Body of pancreas (tissue), 4 donors: ENCODE results near the gene NT5C.
"Not testable (repeated sequence)": the region's sequence is repeated elsewhere in the genome, so short reads cannot be mapped to it uniquely, and the experiment has no call there.

Experiments used
- POLR2A ChIP-seq, 3 donors: fragments of 450-650 bp; IDR thresholded peaks; one replicate each; pipeline ENCODE4 v1.6.1; 2016; ENCODE audit warnings: antibody characterized with exemption in 3 of 3, mild to moderate bottlenecking in 2 of 3
- TF ChIP-seq, protein P1 (sequence below), 7 experiments: fragments of 450-650 bp in 4 of 7; fragments of 200-600 bp in 3 of 7; sonication (generic) in 3 of 7; IDR thresholded peaks; one replicate each; pipeline ENCODE4 v1.5.1; 2016 to 2019; ENCODE audit warnings: antibody characterized with exemption in 7 of 7

GRCh38 chr17:75132018-75133000 lies 767 bp upstream of the NT5C start:
- TF ChIP-seq, protein P1, sequence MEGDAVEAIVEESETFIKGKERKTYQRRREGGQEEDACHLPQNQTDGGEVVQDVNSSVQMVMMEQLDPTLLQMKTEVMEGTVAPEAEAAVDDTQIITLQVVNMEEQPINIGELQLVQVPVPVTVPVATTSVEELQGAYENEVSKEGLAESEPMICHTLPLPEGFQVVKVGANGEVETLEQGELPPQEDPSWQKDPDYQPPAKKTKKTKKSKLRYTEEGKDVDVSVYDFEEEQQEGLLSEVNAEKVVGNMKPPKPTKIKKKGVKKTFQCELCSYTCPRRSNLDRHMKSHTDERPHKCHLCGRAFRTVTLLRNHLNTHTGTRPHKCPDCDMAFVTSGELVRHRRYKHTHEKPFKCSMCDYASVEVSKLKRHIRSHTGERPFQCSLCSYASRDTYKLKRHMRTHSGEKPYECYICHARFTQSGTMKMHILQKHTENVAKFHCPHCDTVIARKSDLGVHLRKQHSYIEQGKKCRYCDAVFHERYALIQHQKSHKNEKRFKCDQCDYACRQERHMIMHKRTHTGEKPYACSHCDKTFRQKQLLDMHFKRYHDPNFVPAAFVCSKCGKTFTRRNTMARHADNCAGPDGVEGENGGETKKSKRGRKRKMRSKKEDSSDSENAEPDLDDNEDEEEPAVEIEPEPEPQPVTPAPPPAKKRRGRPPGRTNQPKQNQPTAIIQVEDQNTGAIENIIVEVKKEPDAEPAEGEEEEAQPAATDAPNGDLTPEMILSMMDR (IDR thresholded peaks at IDR 0.05), result not testable (repeated sequence)
- not testable (repeated sequence) for TF ChIP-seq POLR2A (IDR thresholded peaks at IDR 0.05)
